Posterior vena cava (tissue), 2 donors: Measurements from ENCODE around the gene BCL10. TPM values are rescaled to one million over a fixed set of nuclear protein-coding genes. Genes with fewer than 3 reads are reported as not detected.
A peak's percentile ranks its signal among the peaks of the same experiment; 100 is the strongest.
"Not testable (repeated sequence)": the region's sequence is repeated elsewhere in the genome, so short reads cannot be mapped to it uniquely, and the experiment has no call there.

Experiments
- DNase-seq: peaks from one replicate; pipeline ENCODE4 v3.0.0-alpha.2; 2020; ENCODE audit warnings: low spot score
- intact Hi-C, 2 donors: fragments of 100-400 bp; cut with DNase I; formaldehyde crosslinking; loops; one replicate each; pipeline versions ENCODE4 v1.14.1 to v1.14.2; 2022 to 2023
- total RNA-seq, 2 donors: library from RNA; stranded (reverse); fragmentation: NEBNext Ultra II Directional; extraction: Animal tissue kit (Norgen Biotek cat#: 25700); gene quantifications; one replicate each; pipeline ENCODE4 v1.2.1, GENCODE V29; 2021
- donor health status: DM: yes; HTN: yes; CAD: no.
- donor health status: DM: yes; HTN: yes; CAD: no.

The BCL10 gene
- total RNA-seq, 2 donors from 2014 or later = 17.0 to 22.1 TPM

DNA sequence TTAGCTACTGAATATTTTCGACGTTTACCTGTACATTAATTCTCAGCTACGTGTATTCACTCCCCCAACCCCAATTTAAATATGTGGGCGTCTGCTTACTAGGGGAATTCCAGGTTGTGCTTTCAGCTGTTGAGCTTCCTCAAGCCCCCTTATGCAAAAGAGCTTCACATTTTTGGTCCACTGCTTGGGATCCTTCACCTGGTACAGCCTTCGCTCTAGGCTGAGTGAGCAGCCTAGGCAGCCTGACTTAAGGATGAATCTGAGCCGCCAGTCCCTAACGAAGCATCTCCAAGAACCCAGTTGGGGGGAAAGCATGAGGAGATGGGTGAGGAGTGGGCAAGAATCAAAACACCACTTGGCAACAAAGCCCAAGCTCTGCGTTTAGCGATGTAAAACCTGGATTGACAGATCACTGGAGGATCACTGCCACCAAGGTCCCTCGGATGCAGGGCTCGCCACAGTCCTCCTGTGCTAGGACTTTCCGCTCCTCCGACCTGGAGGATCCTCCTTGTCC, 674 bp downstream of the BCL10 start:
- DNase-seq = no peak
- intact Hi-C loops = no loop called here

DNA sequence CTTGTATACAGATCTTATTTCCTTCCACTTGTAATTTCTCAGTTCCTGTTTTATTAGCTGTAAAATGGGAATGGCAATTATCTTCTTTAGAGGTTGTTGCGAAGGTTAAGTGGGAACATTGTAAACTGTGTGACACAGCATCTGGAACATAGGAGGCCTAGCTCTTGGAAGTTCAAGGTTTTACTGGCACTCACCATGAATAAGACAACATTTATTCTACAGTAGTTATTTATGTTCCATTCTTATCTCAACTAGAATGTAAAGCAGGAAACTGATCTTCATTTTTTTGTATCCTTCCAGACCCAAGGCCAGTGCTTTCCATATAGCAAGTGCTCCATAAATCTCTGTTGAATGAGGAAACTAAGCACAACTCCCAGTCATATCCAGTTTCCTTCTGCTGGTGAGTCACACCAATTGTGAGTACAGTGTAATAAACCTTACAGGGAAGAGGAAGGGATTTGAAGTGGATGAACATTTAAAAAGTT, 1.4 kb downstream of the BCL10 start:
- intact Hi-C loops = no loop called here
- no peak for DNase-seq

GRCh38 chr1:85273397-85273796, 3.0 kb downstream of the BCL10 start:
- no peak for DNase-seq
- intact Hi-C loops = no loop called here

GRCh38 chr1:85268801-85269585, 7.4 kb downstream of the BCL10 start:
- intact Hi-C loops = no loop called here

GRCh38 chr1:85267313-85267712, 9.1 kb downstream of the BCL10 start:
- intact Hi-C loops = no loop called here
- DNase-seq = no peak

More at GRCh38 chr1:85268801-85269585, 7.4 kb downstream of the BCL10 start:
- no peak for DNase-seq

DNA sequence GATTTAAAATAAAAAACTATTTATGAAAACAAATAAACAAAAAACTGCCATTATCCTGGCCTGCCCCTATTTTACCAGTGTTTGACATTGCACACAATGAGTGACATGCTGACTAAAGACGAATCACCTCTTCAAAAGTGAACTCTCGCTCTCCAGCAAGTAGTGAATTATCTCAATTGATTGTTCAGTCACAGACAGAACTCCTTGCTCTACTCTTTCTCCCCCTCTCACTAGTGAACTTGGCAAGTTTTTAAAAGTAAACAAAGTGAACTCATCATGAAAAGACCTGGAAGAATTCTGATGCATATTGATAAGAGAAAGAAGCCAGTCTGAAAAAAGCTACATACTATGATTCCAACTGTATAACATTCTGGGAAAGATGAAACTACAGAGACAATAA, 12.3 kb downstream of the BCL10 start:
- intact Hi-C loops = no loop called here
- no peak for DNase-seq

GRCh38 chr1:85262985-85263384, 13.4 kb downstream of the BCL10 start:
- no peak for DNase-seq
- intact Hi-C loops = no loop called here

DNA sequence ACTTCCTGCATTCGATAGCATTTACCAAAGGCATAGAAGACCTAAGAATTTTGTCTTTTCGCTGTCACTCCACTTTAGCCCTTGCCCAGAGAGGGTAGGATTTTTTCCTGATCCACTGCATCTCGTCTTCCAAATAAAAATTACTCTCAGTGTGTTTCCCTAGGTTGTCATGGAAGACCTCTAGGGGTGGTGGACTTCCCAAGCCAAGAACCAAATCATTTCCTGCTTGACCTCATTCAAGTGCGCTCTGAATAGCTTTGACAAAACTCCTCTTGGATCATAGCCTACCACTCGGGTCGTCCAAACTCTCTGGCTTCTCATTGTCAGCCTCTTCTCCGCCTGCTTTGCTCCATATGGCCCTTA, 16.5 kb downstream of the BCL10 start:
- no peak for DNase-seq
- intact Hi-C loops = loop anchor here (5.0 to 10.0 kb wide), 3 partner anchors 125 to 315 kb away; no protein-coding TSS in a partner anchor

DNA sequence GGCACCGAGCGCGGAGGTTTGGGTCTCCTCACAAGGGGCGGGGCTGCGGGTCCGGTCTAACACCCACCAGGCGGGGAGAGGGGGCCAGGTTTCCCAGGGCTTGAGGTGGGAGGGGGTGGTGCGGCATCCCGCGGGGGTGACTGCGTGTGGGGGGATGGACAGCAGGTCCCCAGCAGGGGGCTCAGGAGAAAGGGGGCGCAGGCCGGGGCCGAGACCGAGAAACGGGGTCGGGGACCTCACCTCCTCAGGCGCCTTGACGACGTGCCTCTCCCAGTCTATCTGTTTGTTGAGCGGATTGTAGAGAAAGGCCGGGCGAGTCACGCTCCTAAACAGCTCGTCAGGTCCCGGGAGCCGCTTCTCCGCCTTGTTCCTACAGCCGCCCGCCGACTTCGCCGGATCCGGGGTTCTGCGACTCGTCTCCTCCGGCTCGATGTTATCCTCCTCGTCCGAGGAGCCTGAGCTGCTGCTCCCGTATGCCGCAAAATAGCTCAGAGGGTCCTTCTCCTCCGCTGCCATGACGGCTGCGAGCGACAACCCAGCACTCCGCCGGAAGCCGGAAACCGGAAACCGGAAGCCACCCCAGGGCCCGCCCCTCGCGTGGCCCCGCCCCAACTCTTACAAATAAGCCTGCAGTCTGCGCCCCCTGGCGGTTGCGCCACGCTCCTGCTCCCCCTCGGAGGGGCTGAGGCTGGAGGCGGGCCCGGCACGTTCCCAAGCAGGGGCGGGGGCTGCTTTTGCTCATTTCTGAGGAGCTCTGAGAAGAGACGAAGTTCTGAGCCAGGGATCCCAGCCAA, 17.1 kb downstream of the BCL10 start, which contains the start of gene C1orf52:
Gene C1orf52, minus strand, starts transcription at position 545 of the 794 bp plus-strand sequence. Its CDS starts 29 bp downstream, at position 516.
- intact Hi-C loops = loop anchor here (5.0 to 10.0 kb wide), 3 partner anchors 125 to 315 kb away; no protein-coding TSS in a partner anchor
- peak; percentile 98 for DNase-seq

DNA sequence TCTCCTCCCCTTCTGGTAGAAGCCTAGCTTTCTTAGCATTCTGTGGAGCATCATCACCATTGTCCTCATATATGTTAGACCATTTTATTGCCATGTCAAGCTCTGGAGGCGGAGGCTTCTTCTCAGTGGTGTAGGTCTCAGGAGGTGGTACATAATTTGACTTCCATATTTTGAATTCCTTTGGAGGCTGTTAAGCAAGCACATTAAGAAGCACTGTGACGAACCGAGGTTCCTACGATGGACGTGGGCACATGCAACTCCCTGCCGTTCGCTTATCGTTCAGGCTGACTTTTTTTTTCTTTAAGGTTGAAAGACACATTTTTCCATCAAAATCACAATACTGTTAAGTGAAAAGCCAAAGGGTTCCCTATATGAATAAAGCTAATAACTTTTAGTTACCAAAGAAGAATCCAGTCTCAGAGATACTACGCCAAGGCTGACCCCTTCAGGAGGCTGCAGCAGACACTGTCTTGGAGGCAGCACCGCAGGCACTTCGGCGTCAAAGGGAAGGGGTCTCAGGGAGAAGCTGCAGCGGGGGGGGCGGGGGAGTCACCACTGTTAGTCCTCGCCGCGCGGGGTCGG, 17.8 kb downstream of the BCL10 start:
- intact Hi-C loops = loop anchor here (5.0 to 10.0 kb wide), 3 partner anchors 124 to 314 kb away; no protein-coding TSS in a partner anchor
- DNase-seq = no peak

DNA sequence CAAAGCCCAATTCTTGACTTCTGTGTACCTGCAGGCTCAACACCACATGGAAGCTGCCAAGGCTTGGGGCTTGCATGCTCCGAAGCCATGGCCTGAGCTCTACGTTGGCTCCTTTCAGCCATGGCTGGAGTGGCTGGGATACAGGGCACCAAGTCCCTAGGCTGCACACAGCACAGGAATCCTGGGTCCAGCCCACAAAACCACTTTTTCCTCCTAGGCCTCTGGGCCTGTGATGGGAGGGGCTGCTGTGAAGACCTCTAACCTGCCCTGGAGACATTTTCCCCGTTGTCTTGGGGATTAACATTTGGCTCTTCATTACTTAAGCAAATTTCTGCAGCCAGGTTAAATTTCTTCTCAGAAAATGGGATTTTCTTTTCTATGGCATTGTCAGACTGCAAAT, 27.4 kb downstream of the BCL10 start:
- intact Hi-C loops = not testable (repeated sequence)

DNA sequence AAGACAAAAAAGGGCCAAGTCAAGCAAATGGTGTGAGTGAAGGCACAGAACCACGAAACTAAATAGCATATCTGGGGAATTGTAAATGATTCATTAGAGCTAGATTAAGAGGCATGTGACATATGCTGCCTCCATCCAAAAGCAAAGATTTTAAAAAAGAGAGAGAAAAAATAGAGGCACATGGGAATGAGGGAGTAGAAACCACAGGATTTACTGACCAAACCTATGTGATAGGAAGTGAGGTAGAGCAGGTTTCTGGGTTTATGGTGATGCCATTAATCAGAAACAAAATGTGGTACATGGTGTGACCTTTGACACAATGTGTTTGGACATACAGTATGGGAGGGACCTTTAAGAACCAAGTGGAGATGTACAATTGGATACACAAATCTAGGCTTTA, 30.5 kb downstream of the BCL10 start:
- no peak for DNase-seq
- intact Hi-C loops = loop anchor here in 1 of 2 donors (2.0 kb wide), 1 partner anchor 17 kb away; no protein-coding TSS in a partner anchor

More for the DNA sequence above, 27.4 kb downstream of the BCL10 start:
- not testable (repeated sequence) for DNase-seq

DNA sequence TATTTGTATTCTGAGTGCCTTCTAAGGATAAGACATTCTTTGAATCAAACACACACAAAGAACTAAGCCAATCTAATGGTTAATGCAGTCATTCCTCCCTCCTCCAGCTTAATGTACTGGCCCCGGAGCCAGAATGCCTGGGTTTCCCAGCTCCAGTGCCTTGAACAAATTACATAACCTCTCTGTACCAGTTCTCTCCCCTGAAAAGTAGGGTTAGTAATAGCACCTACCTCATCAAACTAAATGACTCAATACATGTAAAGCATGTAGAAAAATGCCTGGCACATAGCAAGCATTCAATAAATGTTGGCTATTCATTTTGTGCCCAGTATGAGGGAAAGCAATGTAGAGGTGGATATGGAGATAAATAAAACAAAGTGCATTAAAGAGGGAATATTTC, 31.0 kb downstream of the BCL10 start:
- intact Hi-C loops = no loop called here
- no peak for DNase-seq

DNA sequence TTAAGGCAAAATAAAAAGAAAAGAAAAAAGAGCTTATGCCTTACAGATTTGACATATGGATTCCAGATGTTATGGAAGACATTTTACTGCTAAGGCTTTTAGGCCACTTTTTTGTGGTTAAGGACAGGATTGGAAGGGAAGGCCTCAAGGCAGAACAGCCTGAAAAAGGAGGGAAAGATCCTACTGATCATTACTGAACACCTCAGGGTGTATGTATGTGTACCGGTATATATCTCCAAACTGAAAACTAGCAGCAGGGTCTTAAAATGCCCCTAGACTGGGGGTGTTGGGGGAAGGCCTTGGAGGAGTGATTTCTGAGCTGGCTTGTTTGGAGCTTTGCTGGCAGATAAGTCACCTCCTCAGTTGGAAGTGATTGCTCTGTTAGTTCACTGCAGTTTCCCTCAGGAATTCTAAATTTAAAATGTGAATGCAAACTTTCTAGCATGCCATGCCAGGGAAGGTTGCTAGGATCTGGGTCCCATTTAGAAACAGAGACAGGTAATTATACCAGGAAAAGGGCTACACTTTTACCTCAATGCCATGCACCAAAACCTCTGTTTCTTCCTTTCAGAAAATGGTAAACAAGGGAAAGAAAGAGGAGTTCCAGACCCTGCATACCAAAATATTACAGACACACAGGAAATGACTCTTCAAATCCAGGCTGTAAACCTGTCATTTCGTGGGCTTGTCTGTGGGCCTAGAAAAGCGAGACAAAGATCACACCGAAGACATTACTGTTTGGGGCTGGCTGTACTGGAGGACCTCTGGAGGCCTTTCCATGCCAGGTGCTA, 32.0 kb downstream of the BCL10 start:
- intact Hi-C loops = no loop called here
- DNase-seq = no peak

DNA sequence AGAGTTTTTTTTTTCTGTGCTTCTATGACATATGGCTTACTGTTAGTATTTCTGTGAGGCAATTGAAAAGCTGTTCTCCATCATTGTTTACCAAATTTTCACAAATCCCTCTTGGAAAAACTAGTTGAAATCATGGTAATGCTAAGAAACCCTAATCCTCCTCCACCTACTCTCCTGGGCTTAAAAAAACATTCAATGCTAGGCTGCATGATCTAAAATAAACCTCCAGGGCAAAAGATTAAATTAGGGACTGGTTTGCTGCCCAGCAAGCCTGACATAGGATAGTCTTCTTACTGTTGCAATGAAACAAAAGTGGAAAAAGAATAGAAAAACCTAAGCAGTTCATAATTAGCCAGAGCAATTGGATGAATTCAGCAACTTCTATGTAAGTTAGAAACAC, 33.1 kb downstream of the BCL10 start:
- no peak for DNase-seq
- intact Hi-C loops = no loop called here

- no peak for DNase-seq
- intact Hi-C loops = no loop called here
These were observed 35.8 kb downstream of the BCL10 start for GRCh38 chr1:85240643-85241042.

DNA sequence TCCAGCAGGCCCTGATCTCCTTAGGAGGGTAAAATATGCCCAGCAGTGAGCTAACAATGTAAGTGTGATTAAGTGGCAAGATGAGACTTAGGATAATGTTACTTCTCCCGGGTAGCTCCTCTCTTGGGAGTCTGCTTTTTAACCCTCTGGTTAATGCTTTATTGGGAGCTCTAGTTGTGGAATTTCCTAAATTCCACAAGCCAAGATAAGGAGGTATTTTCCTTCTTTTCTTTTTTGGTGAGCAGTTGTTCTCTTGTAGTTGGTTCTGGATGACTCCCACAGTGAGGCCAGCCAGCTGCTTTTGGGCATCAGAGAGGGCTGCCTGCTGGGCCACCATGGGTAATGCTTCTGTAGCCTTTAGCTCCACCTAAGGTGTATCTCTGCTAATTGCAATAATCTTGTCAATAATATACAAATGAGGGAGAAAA, 36.2 kb downstream of the BCL10 start:
- DNase-seq = no peak
- intact Hi-C loops = no loop called here

DNA sequence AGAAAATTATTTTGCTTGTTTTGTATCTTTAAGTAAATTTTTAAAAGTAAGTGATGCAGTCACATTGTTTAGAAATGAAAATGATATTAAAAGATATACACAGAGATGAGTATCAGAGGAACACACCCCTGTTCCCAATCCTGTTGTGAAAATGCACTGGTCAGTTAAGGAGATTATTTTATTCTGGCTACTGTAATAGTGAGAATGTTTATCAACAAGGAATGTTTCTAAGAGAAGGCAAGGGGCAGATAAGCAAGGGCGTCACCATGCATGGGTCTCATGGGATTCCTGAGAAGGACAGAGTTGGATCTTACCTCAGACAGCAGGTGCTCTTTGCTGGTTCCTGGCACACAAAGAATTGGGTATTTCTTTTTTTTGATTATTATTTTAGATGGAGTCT, 38.8 kb downstream of the BCL10 start:
- DNase-seq = no peak
- intact Hi-C loops = no loop called here
